H1 (cell line): ENCODE measurements around the gene JMJD1C. TPM values are rescaled to one million over a fixed set of nuclear protein-coding genes. Genes with fewer than 3 reads are reported as not detected.

Experiments used
- CTCF ChIA-PET: fragments of 300-600 bp; sonication (Branson Sonifier 250); formaldehyde crosslinking; loops from one replicate; lab custom pipeline; 2021; ENCODE audit not compliant: partially characterized antibody; lab: Charles Lee
- POLR2A ChIA-PET: fragments of 300-600 bp; sonication (Branson Sonifier 250); formaldehyde crosslinking; loops from one replicate; lab custom pipeline; 2021; ENCODE audit warnings: inconsistent platforms; ENCODE audit not compliant: partially characterized antibody; lab: Charles Lee
- DNase-seq, 2 experiments: peaks; one replicate each; pipeline versions ENCODE4 v3.0.0 to v3.0.0-alpha.2; 2010 to 2022; ENCODE audit warnings: low spot score in 2 of 2, low read depth in 1 of 2, mixed read lengths in 1 of 2
- FAIRE-seq: peaks from 2 replicates; lab custom pipeline; 2011; peaks lifted over from hg19 to GRCh38; lab: Jason Lieb, UNC
- H2AFZ ChIP-seq: 2 replicates; pipeline ENCODE4 v1.8.1; 2012; ENCODE audit warnings: low read length, inconsistent platforms
- H2AK5ac ChIP-seq: 2 replicates; pipeline ENCODE4 v1.6.1; 2013; ENCODE audit warnings: low read depth, low read length
- H2BK120ac ChIP-seq: replicated peaks from 2 replicates; pipeline ENCODE3; 2013; ENCODE audit warnings: low read depth, low read length, inconsistent platforms
- H2BK12ac ChIP-seq: 2 replicates; pipeline ENCODE4 v1.6.1; 2013; ENCODE audit warnings: low read depth, low read length
- H2BK15ac ChIP-seq: 2 replicates; pipeline ENCODE4 v1.6.1; 2013; ENCODE audit warnings: low read length
- H2BK20ac ChIP-seq: 2 replicates; pipeline ENCODE4 v1.6.1; 2013; ENCODE audit warnings: low read length
- H2BK5ac ChIP-seq: 2 replicates; pipeline ENCODE4 v1.6.1; 2013; ENCODE audit warnings: low read depth, low read length
- H3K14ac ChIP-seq: 2 replicates; pipeline ENCODE4 v1.6.1; 2013; ENCODE audit warnings: inconsistent platforms; ENCODE audit not compliant: insufficient read length
- H3K18ac ChIP-seq: 2 replicates; pipeline ENCODE4 v1.6.1; 2013; ENCODE audit warnings: low read length; ENCODE audit errors: extremely low read depth
- H3K23ac ChIP-seq: 2 replicates; pipeline ENCODE4 v1.6.1; 2013; ENCODE audit warnings: inconsistent platforms; ENCODE audit not compliant: insufficient read length
- H3K23me2 ChIP-seq: 2 replicates; pipeline ENCODE4 v1.6.1; 2013; ENCODE audit warnings: low read depth, low read length
- H3K27ac ChIP-seq: 2 replicates; pipeline ENCODE4 v1.6.1; 2011; ENCODE audit warnings: low read depth, low read length, inconsistent platforms
- H3K27me3 ChIP-seq, 4 experiments: replicated peaks in 1 of 4; 1 replicate in 1 of 4; 2 replicates in 3 of 4; pipeline versions ENCODE4 v1.6.1 to v1.8.1; 2011 to 2013; ENCODE audit warnings: low read length in 3 of 4, mild to moderate bottlenecking in 3 of 4, inconsistent platforms in 2 of 4, mixed read lengths in 2 of 4, moderate library complexity in 1 of 4; ENCODE audit not compliant: control insufficient read depth in 3 of 4, insufficient read depth in 3 of 4; ENCODE audit errors: extremely low read depth in 1 of 4
- H3K36me3 ChIP-seq, 4 experiments: 2 replicates each; pipeline versions ENCODE4 v1.6.1 to v1.8.1; 2011 to 2013; ENCODE audit warnings: mild to moderate bottlenecking in 4 of 4, low read length in 3 of 4, moderate library complexity in 2 of 4, control low read depth in 1 of 4, inconsistent platforms in 1 of 4; ENCODE audit not compliant: insufficient read depth in 4 of 4, control insufficient read depth in 2 of 4
- H3K4ac ChIP-seq: replicated peaks from 2 replicates; pipeline ENCODE3; 2013; ENCODE audit warnings: low read length, low read depth, mixed read lengths, inconsistent platforms; ENCODE audit not compliant: insufficient read length
- H3K4me1 ChIP-seq, 4 experiments: replicated peaks in 1 of 4; 1 replicate in 1 of 4; 2 replicates in 3 of 4; pipeline versions ENCODE4 v1.6.1 to v1.8.1; 2011 to 2013; ENCODE audit warnings: low read length in 3 of 4, inconsistent platforms in 2 of 4, mixed read lengths in 1 of 4; ENCODE audit not compliant: insufficient read depth in 4 of 4, control insufficient read depth in 3 of 4
- H3K4me2 ChIP-seq, 2 experiments: 2 replicates each; pipeline versions ENCODE4 v1.6.1 to v1.8.1; 2011 to 2013; ENCODE audit warnings: low read depth in 2 of 2, low read length in 2 of 2, control low read depth in 1 of 2, inconsistent platforms in 1 of 2, mild to moderate bottlenecking in 1 of 2; ENCODE audit not compliant: insufficient read depth in 1 of 2
- H3K4me3 ChIP-seq, 4 experiments: fragments of 200-600, 300-600 bp in 1 of 4; sonication (generic), shearing (Covaris generic), sonication (Bioruptor Twin) in 1 of 4; 2 replicates each; pipeline versions ENCODE4 v1.5.1 to v1.8.1; 2011 to 2016; ENCODE audit warnings: low read length in 4 of 4, low read depth in 3 of 4, control low read depth in 2 of 4, inconsistent platforms in 2 of 4, mild to moderate bottlenecking in 2 of 4, mixed read lengths in 1 of 4, moderate library complexity in 1 of 4; ENCODE audit not compliant: insufficient read depth in 2 of 4; ENCODE audit errors: extremely low read depth in 1 of 4
- H3K56ac ChIP-seq: replicated peaks from 2 replicates; pipeline ENCODE3; 2013; ENCODE audit warnings: low read depth, mild to moderate bottlenecking, mixed read lengths, low read length, inconsistent platforms; ENCODE audit not compliant: insufficient read length
- H3K79me1 ChIP-seq: 2 replicates; pipeline ENCODE4 v1.6.1; 2013; ENCODE audit warnings: low read depth, low read length, control low read depth
- H3K79me2 ChIP-seq, 2 experiments: 2 replicates each; pipeline versions ENCODE4 v1.6.1 to v1.8.1; 2012 to 2013; ENCODE audit warnings: low read length in 2 of 2, mild to moderate bottlenecking in 2 of 2, inconsistent platforms in 1 of 2; ENCODE audit not compliant: insufficient read depth in 2 of 2, control insufficient read depth in 1 of 2
- H3K9ac ChIP-seq, 4 experiments: replicated peaks in 1 of 4; 1 replicate in 1 of 4; 2 replicates in 3 of 4; pipeline versions ENCODE4 v1.6.1 to v1.8.1; 2011 to 2013; ENCODE audit warnings: low read depth in 3 of 4, low read length in 3 of 4, control low read depth in 2 of 4, mild to moderate bottlenecking in 2 of 4, moderate library complexity in 2 of 4, inconsistent platforms in 1 of 4; ENCODE audit errors: extremely low read depth in 1 of 4
- H3K9me3 ChIP-seq, 2 experiments: 2 replicates each; pipeline versions ENCODE4 v1.6.1 to v1.8.1; 2012 to 2013; ENCODE audit warnings: mild to moderate bottlenecking in 2 of 2, moderate library complexity in 2 of 2, control low read depth in 1 of 2, inconsistent platforms in 1 of 2, low read depth in 1 of 2, low read length in 1 of 2, mixed read lengths in 1 of 2; ENCODE audit not compliant: insufficient read depth in 2 of 2
- H4K20me1 ChIP-seq, 2 experiments: replicated peaks in 1 of 2; 2 replicates each; pipeline versions ENCODE3 to v1.8.1; 2011 to 2013; ENCODE audit warnings: inconsistent platforms in 2 of 2, low read length in 2 of 2, mild to moderate bottlenecking in 1 of 2; ENCODE audit not compliant: insufficient read depth in 2 of 2, control insufficient read depth in 1 of 2
- H4K5ac ChIP-seq: 2 replicates; pipeline ENCODE4 v1.6.1; 2013; ENCODE audit warnings: low read length, low read depth, mixed read lengths, inconsistent platforms; ENCODE audit not compliant: insufficient read length
- H4K8ac ChIP-seq: 2 replicates; pipeline ENCODE4 v1.8.0; 2013; ENCODE audit warnings: mild to moderate bottlenecking, moderate library complexity, low read length, inconsistent platforms; ENCODE audit not compliant: insufficient read depth; ENCODE audit errors: extremely low read depth
- H4K91ac ChIP-seq: replicated peaks from 2 replicates; pipeline ENCODE3; 2013; ENCODE audit warnings: low read length, mixed read lengths, inconsistent platforms; ENCODE audit not compliant: insufficient read length
- ASH2L ChIP-seq: fragments of 200-600, 300-600 bp; sonication (generic); IDR thresholded peaks from one replicate; pipeline ENCODE4 v1.7.1; 2017; ENCODE audit warnings: low read length
- E2F6 ChIP-seq: IDR thresholded peaks from 2 replicates; pipeline ENCODE4 v1.6.1; 2012; ENCODE audit warnings: inconsistent platforms
- GTF2F1 ChIP-seq: IDR thresholded peaks from 2 replicates; pipeline ENCODE4 v1.6.1; 2012; ENCODE audit warnings: low read depth, low read length, improper control_type of control experiment, borderline replicate concordance
- JUND ChIP-seq: IDR thresholded peaks from 2 replicates; pipeline ENCODE4 v1.6.1; 2011; ENCODE audit warnings: mild to moderate bottlenecking, improper control_type of control experiment, low read length
- KDM4A ChIP-seq: IDR thresholded peaks from one replicate; pipeline ENCODE4 v1.7.1; 2012; ENCODE audit warnings: low read depth, mild to moderate bottlenecking, moderate library complexity, low read length, inconsistent platforms; ENCODE audit not compliant: severe bottlenecking
- KDM5A ChIP-seq: fragments of 200-600 bp; IDR thresholded peaks from 2 replicates; pipeline ENCODE4 v1.7.1; 2012; ENCODE audit warnings: mild to moderate bottlenecking, low read length, inconsistent platforms, mixed read lengths
- RBBP5 ChIP-seq: IDR thresholded peaks from 2 replicates; pipeline ENCODE4 v1.7.1; 2012; ENCODE audit warnings: low read depth, mild to moderate bottlenecking, inconsistent platforms, low read length, moderate library complexity, borderline replicate concordance
- SP1 ChIP-seq: IDR thresholded peaks from 2 replicates; pipeline ENCODE4 v1.6.1; 2011; ENCODE audit warnings: low read depth, low read length
- SRF ChIP-seq: IDR thresholded peaks from 2 replicates; pipeline ENCODE4 v1.6.1; 2011; ENCODE audit warnings: mild to moderate bottlenecking, low read depth, low read length, moderate library complexity
- WGBS, 2 experiments: shearing (Covaris generic) in 1 of 2; methylation state at CpG; one replicate each; pipeline versions ENCODE4 v1.1.6 to v1.1.7; 2013 to 2015; ENCODE audit warnings: low lambda C conversion rate in 2 of 2, mixed read lengths in 2 of 2, inconsistent platforms in 1 of 2, low coverage in 1 of 2, missing lambda C conversion rate in 1 of 2; ENCODE audit not compliant: insufficient replicate concordance in 2 of 2, insufficient coverage in 1 of 2, insufficient read length in 1 of 2; ENCODE audit errors: extremely low coverage in 1 of 2, missing lambda C conversion rate in 1 of 2; 5-methylcytosine and 5-hydroxymethylcytosine counted together
- polyA plus RNA-seq, 7 experiments: library from polyadenylated mRNA; depleted of rRNA in 3 of 7; stranded (reverse) in 5 of 7; unstranded in 2 of 7; fragments of >200 nt in 5 of 7; fragments of 200-250 nt in 2 of 7; gene quantifications; 1 replicate in 5 of 7; 2 replicates in 1 of 7; 4 replicates in 1 of 7; pipeline versions ENCODE4 v1.2.1 to v1.2.3, GENCODE V29; 2011 to 2013; ENCODE audit warnings: missing spikeins in 2 of 7, mixed read lengths in 2 of 7
- total RNA-seq: library from RNA; stranded (reverse); fragmentation: NEBNext Ultra II Directional; extraction: Animal tissue kit (Norgen Biotek cat#: 25700); gene quantifications from 2 replicates; pipeline ENCODE4 v1.2.1, GENCODE V29; 2021

The JMJD1C gene
- total and polyA plus RNA-seq, 2 of the 8 experiments (the other 6 are each of a cell fraction or from before 2014, with no cell fraction given): 54.5 to 210 TPM

- POLR2A ChIA-PET: interaction anchor here (1.6 kb wide), 1 partner anchor 10 kb away, joined by 7 read pairs; no protein-coding TSS in a partner anchor
- WGBS, 2 experiments: 90% methylated on average over 2 of the region's 2 CpGs; no CpG with 5 or more reads in 1 of the 2 experiments
Measured at GRCh38 chr10:63355682-63356081, 110.1 kb downstream of the JMJD1C start.

More at GRCh38 chr10:63355682-63356081, 110.1 kb downstream of the JMJD1C start:
- Histone ChIP-seq H3K79me1 (peaks cover 2% of the 10 kb centered on the region; the same call in 1 of the 2 replicates), H3K23me2 (no peaks in the 10 kb centered on the region), H2AFZ (no peak overlapping the region), H3K18ac (no peak overlapping the region), H3K4me3 (no peak overlapping the region), H3K14ac (no peak overlapping the region), H2BK5ac (no peak overlapping the region)
- TF ChIP-seq GTF2F1: no peak
- TF ChIP-seq SRF: no peak
- no peak for TF ChIP-seq KDM4A
- no peak for TF ChIP-seq JUND
- TF ChIP-seq ASH2L: no peak
- TF ChIP-seq SP1: no peak
- no peak for TF ChIP-seq E2F6
- TF ChIP-seq KDM5A: no peak
- TF ChIP-seq RBBP5: no peak
- TF ChIP-seq, all 59 proteins: peak for 0
- H4K8ac ChIP-seq: no peak overlapping the region
- no peaks in the 10 kb centered on the region for H3K4me1 ChIP-seq
- no peak overlapping the region for H2BK15ac ChIP-seq
- no peak overlapping the region for H3K27ac ChIP-seq
- no peak overlapping the region for H4K5ac ChIP-seq
- H3K79me2 ChIP-seq: peaks cover 0 to 37% of the 10 kb centered on the region in 2 experiments; a peak in 2 of 4 replicates
- H3K36me3 ChIP-seq: no peaks in the 10 kb centered on the region; a peak in 1 of 8 replicates
- CTCF ChIA-PET: interaction anchor here (1.2 kb wide), 1 partner anchor 139 kb away, joined by 3 read pairs; no protein-coding TSS in a partner anchor
- no peak overlapping the region for H3K56ac ChIP-seq
- H3K9me3 ChIP-seq: no peaks in the 10 kb centered on the region; a peak in 1 of 4 replicates
- H4K20me1 ChIP-seq: peaks cover 0 to 2% of the 10 kb centered on the region in 2 experiments
- no peaks in the 10 kb centered on the region for H3K27me3 ChIP-seq
- H3K9ac ChIP-seq: no peak overlapping the region
- no peak overlapping the region for H4K91ac ChIP-seq
- H2BK12ac ChIP-seq: no peak overlapping the region
- H3K4me2 ChIP-seq: no peak overlapping the region
- FAIRE-seq (no peak), DNase-seq (no peak)
- no peak overlapping the region for H2BK20ac ChIP-seq
- no peak overlapping the region for H2AK5ac ChIP-seq
- no peak overlapping the region for H2BK120ac ChIP-seq
- H3K23ac ChIP-seq: no peak overlapping the region
- no peak overlapping the region for H3K4ac ChIP-seq
